Ammon's horn (tissue), 1 donor: ENCODE results near the gene APC2.

Source experiments
- DNase-seq: peaks from one replicate; pipeline ENCODE4 v3.0.0-alpha.2; 2016; ENCODE audit warnings: low spot score

The APC2 gene

DNA sequence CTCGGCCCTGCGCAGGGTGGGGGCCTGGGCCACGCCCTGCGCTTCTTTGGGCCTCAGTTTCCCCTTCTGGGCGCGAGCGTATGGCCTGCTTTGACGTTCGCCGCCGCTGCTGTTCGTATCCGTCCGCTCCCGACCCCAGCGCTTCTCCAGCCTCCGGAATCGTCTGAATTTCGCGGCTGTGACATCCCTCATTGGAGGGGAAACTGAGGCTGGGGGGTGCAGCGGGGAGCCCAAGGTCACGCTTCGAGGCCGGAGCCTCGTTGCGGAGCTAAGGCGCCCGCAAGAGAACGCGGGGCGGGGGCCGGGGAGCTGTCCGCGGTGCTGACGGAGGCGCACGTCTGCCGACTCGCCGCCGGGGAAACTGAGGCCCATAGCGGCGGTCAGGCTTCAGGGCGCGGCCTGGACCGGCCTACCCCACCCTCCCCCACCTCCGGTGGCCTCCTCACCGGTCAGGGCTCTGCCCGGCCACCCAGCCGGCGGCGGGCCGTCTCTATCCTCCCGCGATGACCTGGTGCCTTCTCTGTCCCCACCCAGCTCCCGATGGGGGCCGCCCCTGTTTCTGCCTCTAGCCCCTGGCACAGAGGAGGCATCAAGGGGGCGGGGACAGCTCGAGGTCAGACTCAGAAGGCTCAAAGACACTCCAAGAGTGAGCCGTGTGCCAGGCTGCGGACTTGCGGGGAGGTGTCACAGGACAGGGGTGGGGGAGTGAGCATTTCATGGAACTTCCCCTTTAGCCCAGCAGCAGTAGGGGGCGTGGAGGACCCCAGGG, 3.0 kb upstream of the APC2 start:
- DNase-seq: no peak

GRCh38 chr19:1447504-1447903, 2.4 kb upstream of the APC2 start:
- no peak for DNase-seq

DNA sequence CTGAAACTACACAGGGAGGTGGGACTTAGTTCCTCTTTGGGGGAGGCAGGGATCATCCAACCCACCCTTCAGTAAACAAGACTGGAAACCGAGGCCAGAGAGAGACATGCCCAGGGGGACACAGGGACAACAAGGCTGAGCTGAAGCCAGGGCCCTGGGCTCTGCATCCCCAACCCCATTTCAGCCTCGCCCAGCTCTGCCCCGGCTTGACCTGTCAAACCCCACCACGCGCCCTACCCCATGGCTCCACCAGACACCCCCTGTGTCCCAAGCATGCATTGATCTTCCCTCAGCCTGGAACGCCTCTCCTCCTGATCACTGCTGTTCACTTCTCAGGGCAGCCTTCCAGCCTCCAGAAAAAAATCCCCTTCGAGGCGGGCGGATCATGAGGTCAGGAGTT, 2.0 kb upstream of the APC2 start:
- DNase-seq: no peak

- no peak for DNase-seq
These were observed 1.1 kb downstream of the APC2 start for GRCh38 chr19:1450735-1451731.

DNA sequence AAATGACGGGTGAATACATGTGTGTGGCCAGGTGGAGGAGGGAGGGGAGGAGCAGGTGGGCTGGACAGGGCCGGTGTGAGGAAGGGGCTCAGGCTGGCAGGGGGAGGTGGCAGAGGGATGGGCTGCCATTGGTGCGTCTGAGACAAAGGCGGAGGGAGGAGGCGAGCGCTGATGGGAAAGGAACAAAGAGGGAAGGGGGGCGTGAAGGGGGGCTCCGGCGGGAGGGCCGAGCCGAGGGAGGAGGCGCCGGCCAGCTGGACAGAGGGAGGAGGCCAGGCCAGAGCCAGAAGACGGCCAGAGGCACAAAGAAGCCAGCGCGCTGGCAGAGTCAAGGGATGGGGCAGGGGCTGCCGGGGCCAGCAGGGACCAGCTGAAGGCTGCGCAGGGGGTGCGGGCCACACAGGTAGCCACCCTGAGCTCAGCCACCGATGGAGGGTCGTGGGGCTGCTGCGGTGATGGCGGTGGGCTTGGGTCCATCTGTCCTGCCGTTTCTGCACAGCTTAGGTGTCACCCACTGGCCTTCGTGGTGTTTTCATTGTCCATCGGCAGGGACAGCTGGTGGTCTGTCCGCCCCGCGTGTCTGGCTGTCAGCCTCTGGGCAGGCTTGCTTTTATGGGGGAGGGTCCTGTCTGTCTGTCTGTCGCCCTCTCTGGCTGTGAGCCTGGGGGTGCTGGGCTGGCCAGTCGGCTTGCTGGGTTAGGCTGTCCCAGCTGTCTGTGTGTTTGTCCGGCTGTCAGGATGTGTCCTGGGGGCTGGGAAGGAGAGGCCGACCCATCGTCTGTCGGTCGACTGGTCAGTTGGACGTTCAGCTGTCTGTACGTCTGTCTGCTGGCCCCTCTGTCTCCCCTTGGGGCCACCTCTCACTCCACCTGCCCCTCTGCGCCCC, 2.2 kb downstream of the APC2 start:
- DNase-seq: peak; percentile 90

DNA sequence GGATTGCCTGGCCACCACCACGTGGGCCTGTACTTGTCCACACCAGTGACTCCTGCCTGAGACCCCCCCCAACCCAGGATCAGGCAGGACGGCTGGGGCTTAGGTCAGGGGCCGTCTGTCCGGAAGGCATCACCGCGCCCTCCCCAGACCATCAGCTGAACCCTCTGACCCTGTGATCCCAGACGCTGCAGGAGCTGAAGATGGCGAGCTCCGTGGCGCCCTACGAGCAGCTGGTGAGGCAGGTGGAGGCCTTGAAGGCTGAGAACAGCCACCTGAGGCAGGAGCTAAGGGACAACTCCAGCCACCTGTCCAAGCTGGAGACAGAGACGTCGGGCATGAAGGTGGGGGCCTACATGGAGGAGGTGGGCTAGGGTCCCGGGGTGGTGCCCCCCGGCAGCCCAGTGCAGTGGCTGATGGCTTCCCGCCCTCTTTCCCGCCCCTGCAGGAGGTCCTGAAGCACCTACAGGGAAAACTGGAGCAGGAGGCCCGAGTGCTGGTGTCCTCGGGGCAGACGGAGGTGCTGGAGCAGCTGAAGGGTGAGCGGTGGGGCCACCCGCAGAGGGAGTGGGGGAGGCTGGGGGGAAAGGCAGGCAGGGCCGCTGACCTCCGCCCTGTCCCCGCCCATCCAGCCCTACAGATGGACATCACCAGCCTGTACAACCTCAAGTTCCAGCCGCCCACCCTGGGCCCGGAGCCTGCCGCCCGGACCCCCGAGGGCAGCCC, 3.0 kb downstream of the APC2 start:
- no peak for DNase-seq

DNA sequence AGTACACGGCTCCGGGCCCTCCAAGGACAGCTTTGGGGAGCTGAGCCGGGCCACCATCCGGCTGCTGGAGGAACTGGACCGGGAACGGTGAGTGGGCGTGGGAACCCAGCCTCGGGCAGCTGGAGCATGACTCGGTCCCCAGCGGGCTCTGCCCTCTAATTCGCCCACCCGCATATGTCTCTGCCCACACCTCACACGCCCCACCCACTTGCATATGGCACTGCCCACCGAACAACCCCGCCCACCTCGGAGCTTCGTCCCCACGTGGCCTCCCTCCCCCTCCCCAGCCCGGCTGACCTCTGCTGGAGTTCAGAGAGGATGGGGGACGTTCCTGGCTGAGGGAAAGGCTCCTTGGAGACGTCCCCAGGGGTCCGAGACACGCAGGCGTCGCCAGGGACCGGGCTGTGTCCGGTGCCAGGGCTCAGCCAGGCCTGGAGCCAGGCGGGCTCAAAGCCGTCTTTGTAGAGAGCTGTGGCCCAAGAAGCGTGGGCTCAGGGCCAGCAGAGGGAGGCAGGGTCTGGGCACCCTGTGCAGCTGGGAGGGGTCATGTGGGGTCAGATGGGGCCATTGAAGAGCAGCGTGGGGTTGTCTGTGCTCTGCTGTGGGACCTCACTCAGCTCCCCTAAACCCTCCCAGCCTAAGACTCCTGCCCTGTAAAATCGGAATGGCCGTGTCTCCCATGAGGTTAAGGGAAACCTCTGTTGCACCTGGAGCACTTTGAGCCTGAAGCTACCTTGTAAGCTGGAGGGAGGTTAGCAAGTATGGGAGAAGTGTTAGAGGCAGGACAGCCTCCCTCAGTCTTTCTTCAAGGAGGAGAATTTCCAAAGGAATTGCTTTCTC, 3.8 kb downstream of the APC2 start:
- DNase-seq: peak; percentile 98

- DNase-seq: no peak
These were observed 5.0 kb downstream of the APC2 start for GRCh38 chr19:1455002-1455335.

DNA sequence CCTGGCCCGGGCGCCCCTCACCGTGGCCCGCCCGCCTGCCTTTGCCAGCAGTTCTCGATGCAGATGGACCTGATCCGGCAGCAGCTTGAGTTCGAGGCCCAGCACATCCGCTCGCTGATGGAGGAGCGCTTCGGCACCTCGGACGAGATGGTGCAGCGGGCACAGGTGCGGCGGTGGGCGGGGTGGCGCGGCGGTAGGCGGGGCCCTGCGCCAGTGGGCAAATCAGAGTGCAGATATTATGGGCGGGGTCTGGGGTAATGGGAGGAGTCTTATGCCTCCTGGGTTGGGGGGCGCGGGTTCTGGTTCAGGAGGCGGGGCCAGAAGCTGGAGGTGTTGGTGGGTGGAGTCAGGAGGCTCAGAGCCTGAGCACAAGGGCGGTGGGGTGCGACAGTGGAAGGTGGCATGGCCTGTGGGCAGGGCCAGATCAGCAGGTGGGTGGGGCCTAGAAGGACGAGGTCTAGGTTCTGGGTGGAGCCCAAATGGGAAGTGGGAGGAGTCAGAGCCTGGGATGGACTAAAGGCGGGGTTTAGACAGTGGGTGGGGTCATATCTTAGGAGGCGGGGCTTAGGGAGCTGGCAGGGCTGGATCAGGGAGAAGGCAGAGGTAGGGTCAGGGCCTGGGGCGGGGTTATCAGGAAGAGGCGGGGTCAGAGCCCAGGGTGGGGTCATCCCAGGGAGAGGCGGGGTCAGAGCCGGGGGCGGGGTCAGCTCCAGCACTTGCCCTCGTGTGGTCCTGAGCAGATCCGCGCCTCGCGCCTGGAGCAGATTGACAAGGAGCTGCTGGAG, 5.6 kb downstream of the APC2 start:
- no peak for DNase-seq

DNA sequence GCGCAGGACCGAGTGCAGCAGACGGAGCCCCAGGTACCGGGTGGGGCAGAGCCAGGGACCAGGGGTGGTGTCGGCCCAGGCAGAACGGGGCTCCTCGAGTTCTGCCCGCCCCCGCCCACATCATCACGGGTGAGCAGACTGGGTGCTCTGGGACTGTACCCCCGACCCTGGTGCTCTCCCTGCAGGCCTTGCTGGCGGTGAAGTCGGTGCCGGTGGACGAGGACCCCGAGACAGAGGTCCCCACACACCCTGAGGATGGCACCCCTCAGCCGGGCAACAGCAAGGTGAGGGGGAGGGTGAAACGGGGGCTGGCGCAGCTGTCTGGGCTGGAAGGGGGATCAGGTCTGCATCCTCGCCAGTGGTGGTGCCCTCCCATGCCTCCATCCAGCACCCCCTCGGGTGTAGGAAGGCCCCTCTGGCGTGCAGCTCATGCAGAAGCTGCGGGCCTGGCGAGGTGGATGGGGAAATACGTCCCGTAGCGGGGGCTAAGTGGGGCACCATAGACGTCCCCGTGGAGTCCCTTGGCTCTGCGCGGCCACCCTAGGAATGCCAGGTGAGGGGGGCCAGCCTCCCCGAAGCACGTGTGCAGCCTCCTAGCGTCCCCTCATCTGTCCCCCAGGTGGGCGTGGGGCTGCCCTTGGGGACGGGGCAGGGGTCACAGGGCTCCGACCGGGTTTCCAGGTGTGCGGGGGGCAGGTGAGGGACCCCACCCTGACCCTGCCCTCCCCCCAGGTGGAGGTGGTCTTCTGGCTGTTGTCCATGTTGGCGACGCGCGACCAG, 6.4 kb downstream of the APC2 start:
- DNase-seq: no peak

DNA sequence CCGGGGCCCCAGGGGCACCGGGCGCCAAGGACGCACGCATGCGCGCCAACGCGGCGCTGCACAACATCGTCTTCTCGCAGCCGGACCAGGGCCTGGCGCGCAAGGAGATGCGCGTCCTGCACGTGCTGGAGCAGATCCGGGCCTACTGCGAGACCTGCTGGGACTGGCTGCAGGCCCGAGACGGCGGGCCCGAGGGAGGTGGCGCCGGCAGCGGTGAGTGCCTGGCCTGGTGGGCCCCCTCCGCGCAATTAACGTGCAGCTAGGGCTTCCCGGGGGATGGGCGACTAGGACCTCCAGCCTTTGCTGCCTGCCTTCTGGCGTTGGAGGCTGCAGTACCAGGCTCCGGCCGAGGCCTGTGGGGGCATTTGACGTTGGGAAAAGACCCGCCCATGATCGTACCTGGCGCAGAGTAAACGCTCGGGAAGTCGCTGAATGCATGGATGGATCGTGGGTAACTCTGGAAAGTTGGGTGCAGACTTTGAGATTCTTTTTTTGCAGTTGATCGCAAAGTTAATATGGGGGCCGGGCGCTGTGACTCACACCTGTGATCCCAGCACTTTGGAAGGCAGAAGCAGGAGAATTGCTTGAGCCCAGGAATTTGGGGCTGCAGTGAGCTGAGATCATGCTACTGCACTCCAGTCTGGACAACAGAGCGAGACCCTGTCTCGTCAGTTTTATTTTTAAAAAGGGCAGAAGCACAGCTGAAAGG, 7.3 kb downstream of the APC2 start:
- DNase-seq: no peak

DNA sequence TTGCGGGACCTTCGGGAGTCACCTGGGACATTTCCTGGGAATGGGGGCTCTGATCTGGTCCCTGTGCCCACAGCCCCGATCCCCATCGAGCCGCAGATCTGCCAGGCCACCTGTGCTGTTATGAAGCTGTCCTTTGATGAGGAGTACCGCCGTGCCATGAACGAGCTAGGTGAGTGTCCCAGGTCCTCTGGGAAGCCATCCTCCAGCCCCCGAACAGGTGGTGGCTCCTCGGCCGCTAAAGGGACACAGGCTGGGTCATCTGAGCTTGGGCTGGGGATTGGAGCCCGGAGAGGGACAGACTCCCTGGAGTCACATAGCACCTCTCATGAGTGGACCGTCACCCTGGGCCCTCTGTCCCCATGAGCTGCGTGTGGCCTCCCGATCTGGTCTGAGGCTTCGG, 8.0 kb downstream of the APC2 start:
- DNase-seq: no peak

DNA sequence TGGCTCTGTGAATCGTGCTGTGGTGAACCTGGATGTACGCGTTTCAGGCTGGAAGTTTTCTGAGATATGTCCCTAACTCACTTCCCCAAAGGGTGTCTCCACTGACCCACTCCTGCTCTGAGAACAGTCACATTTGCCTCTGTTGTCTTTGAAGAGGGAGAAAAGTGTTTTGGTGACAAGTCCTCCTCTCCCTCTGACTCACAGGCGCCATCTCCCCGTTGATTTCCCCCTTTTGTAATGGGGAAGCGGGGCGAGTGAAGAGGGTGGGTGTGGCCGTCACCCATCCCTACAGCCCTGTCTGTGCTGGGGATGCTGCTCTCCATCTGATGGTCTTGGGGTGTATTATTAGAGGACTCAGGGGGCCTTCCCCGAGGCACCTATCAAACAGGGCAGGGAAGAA, 9.6 kb downstream of the APC2 start:
- no peak for DNase-seq

- DNase-seq: no peak
These were observed 10.4 kb downstream of the APC2 start for GRCh38 chr19:1460033-1460995.

DNA sequence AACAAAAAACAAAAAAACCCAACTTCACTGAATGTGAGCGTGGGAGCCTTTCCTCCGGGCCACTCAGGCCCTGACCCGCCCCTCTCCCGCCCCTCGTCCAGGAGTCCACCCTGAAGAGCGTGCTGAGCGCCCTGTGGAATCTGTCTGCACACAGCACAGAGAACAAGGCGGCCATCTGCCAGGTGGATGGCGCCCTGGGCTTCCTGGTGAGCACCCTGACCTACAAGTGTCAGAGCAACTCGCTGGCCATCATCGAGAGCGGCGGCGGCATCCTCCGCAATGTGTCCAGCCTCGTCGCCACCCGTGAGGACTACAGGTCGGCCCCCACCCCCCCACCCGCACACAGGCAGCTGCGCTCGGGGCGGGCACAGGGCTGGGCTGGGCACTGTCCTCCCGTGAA, 11.9 kb downstream of the APC2 start:
- DNase-seq: no peak

- DNase-seq: no peak
These were observed 15.5 kb downstream of the APC2 start for GRCh38 chr19:1465191-1466016.
